Bronchial epithelial cell (primary cell): Measurements from ENCODE around the gene TSPAN18. TPM values are rescaled to one million over a fixed set of nuclear protein-coding genes. Genes with fewer than 3 reads are reported as not detected.

ENCODE experiments used
- DNase-seq: peaks from one replicate; pipeline ENCODE4 v3.0.0-alpha.2; 2010; ENCODE audit warnings: low read depth
- FAIRE-seq: peaks from 2 replicates; lab custom pipeline; 2011; peaks lifted over from hg19 to GRCh38; lab: Jason Lieb, UNC
- H3K27me3 ChIP-seq: 2 replicates; pipeline ENCODE4 v1.5.1; 2011; ENCODE audit warnings: low read length; ENCODE audit not compliant: control insufficient read depth, insufficient read depth
- H3K36me3 ChIP-seq: 2 replicates; pipeline ENCODE4 v1.5.1; 2011; ENCODE audit warnings: low read length; ENCODE audit not compliant: control insufficient read depth, insufficient read depth
- H3K4me3 ChIP-seq: 2 replicates; pipeline ENCODE4 v1.5.1; 2011; ENCODE audit warnings: mild to moderate bottlenecking, low read depth, low read length, control low read depth
- total RNA-seq: library from RNA; depleted of rRNA; stranded (reverse); fragments of >200 nt; gene quantifications from 2 replicates; pipeline ENCODE4 v1.2.1, GENCODE V29; 2014
- TF ChIP-seq, protein P1 (sequence below): IDR thresholded peaks from 2 replicates; pipeline ENCODE4 v1.5.1; 2011; ENCODE audit warnings: mild to moderate bottlenecking, moderate library complexity, low read length, control low read depth, inconsistent platforms; ENCODE audit not compliant: insufficient read depth, severe bottlenecking

TSPAN18 gene
- total RNA-seq, 1 donor from 2014 or later: not detected

DNA sequence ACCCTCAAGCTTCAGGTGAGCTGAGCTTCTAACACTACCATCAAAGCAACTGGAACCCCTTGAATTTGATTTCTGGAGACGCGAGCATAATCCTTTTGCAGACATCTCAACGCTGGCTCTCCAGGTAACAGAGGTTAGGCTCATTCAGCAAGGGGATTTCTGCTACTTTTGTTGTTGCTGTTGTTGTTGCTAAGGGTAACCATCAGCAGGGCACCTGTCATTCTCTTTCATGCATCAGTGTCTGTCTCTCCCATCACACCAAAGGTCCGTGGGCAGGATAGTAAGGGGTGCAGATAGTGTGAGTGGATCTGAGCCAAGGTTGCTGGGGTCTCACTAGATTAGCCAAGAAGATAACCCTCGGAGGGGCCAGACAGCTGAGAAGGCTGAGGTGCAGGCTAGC is 133.6 kb downstream of the TSPAN18 start:
- Histone ChIP-seq H3K4me3 (no peak overlapping the region), H3K36me3 (no peaks in the 10 kb centered on the region), H3K27me3 (peaks cover 7% of the 10 kb centered on the region)
- DNase-seq (no peak), FAIRE-seq (peak; percentile 40)
- TF ChIP-seq, protein P1, sequence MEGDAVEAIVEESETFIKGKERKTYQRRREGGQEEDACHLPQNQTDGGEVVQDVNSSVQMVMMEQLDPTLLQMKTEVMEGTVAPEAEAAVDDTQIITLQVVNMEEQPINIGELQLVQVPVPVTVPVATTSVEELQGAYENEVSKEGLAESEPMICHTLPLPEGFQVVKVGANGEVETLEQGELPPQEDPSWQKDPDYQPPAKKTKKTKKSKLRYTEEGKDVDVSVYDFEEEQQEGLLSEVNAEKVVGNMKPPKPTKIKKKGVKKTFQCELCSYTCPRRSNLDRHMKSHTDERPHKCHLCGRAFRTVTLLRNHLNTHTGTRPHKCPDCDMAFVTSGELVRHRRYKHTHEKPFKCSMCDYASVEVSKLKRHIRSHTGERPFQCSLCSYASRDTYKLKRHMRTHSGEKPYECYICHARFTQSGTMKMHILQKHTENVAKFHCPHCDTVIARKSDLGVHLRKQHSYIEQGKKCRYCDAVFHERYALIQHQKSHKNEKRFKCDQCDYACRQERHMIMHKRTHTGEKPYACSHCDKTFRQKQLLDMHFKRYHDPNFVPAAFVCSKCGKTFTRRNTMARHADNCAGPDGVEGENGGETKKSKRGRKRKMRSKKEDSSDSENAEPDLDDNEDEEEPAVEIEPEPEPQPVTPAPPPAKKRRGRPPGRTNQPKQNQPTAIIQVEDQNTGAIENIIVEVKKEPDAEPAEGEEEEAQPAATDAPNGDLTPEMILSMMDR: no peak

DNA sequence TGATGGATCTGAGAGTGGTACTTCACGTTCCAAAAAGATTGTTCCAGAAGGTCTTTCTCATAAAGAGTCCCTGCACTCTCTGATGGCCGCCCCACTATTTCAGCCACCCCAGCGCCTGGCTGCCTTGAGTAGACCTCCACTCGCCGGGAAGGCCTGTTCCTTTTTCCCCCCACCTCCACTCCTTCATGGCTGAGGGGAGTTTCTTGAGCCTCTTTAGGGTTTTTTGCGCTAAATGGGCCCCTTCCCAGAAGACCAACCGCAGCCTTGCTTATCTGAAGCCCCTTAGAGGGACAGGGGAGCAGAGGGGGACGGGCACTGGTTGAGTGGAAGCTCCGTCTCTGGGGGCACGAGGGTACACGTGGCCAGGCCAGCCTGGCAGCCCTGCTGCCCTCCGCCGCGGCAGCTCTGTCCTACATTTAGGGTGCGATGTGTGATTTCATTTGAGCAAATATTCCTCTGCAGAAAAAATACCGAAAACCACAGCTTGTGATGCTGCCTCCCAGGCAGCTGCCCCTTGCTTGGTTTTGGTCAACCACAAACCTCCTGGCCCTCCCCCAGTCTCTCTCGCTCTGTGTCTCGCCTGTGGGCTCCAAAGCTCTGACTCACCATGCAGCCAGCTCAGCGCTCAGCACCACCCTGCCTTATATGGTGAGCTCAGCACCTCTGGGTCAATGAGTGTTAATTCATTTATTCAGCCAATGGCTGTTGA is 135.2 kb downstream of the TSPAN18 start:
- TF ChIP-seq, protein P1: no peak
- Histone ChIP-seq H3K36me3 (no peaks in the 10 kb centered on the region), H3K4me3 (no peak overlapping the region), H3K27me3 (peaks cover 13% of the 10 kb centered on the region)
- FAIRE-seq (peak; percentile 88), DNase-seq (peak; percentile 96)

DNA sequence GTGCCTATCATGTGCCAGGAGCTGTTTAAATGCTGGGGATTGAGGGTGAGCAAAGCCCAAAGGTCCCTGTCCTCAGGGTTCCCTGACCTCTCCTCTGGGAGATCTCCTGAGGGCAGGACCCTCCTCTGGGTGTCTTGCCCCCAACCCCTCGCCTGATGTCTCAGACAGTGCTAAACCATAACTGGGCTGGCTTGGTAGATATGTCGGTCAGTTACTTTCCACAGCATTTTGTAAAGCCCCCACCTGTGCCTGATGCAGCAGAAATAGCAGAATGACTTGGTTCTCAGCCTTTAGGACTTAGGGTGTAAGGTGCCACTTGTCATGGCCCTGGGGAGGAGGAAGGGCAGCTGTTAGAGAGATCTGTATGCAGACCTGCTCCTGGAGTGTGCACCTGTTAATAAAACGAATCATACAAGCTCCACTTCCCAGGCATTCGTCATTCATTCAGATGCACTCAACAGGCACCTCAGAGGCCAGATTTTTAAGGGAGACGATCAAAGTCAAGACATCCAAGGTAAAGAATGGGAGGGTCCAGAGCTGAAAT is 135.9 kb downstream of the TSPAN18 start:
- no peak for DNase-seq
- Histone ChIP-seq H3K4me3 (no peak overlapping the region), H3K36me3 (no peaks in the 10 kb centered on the region), H3K27me3 (peaks cover 13% of the 10 kb centered on the region)
- TF ChIP-seq, protein P1: no peak
- no peak for FAIRE-seq

DNA sequence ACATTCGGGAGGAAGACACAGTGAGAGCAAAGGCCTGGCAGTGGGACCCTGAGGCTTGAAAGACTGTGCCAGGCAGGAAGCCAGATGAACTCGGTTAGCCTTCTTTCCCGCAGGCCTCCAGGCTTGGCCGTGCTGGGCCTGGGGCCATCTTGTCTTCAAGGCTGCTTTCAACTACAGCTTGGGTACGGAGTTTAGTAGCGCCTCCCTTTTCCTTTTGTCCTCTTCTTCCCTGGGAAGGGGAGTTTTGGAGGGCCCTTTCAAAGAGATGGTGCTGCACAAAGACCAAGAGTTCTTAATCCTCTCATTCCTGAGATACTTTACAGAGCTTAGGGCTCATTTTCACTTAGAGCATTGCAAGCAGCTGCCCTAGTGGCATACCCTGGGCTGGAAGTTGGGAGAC is 136.5 kb downstream of the TSPAN18 start:
- Histone ChIP-seq H3K27me3 (peaks cover 13% of the 10 kb centered on the region), H3K4me3 (no peak overlapping the region), H3K36me3 (no peaks in the 10 kb centered on the region)
- FAIRE-seq (no peak), DNase-seq (no peak)
- TF ChIP-seq, protein P1: no peak

DNA sequence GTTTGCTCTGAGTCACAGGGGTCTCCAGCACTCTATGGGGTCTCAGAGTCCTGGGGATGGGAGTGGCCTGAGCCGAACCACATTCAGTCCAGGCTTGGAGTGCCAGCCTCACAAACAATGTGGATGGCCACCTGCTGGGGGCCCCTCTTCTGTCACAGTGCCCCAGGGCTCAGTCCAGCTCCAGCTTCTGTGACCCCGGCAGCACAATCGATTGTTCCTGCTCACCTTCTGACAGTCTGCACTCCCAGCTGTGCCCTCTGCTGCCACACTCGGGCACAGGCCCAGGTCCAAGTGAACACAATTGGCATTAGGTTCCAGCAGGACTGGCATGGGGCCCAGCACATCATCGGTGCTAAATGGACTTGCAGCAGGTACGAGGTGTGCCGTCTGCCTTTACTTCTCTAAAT is 139.1 kb downstream of the TSPAN18 start:
- DNase-seq: no peak

More for the DNA sequence above, 139.1 kb downstream of the TSPAN18 start:
- Histone ChIP-seq H3K36me3 (no peaks in the 10 kb centered on the region), H3K4me3 (no peak overlapping the region), H3K27me3 (peaks cover 7% of the 10 kb centered on the region)
- TF ChIP-seq, protein P1: no peak
- FAIRE-seq: no peak
